Lower lobe of right lung (tissue), 2 donors: ENCODE results near the gene PPP3CA. TPM values are rescaled to one million over a fixed set of nuclear protein-coding genes. Genes with fewer than 3 reads are reported as not detected.

Experiments used
- ATAC-seq, 2 donors: fragments of 200-7000 bp; cut with Tn5 transposase; one replicate each; pipeline ENCODE4 v1.9.1; 2020 to 2022; ENCODE audit warnings: mild to moderate bottlenecking in 2 of 2, moderate library complexity in 2 of 2
- DNase-seq: peaks from one replicate; pipeline ENCODE4 v3.0.0-alpha.2; 2020
- H3K27ac ChIP-seq: fragments of 200-600 bp; one replicate; pipeline ENCODE4 v1.8.0; 2022
- H3K27me3 ChIP-seq: fragments of 200-600 bp; one replicate; pipeline ENCODE4 v1.8.0; 2022; ENCODE audit warnings: low read depth
- H3K36me3 ChIP-seq: fragments of 200-600 bp; one replicate; pipeline ENCODE4 v1.8.0; 2022; ENCODE audit warnings: mild to moderate bottlenecking
- H3K4me1 ChIP-seq: fragments of 200-600 bp; one replicate; pipeline ENCODE4 v1.8.0; 2022
- H3K4me3 ChIP-seq: fragments of 200-600 bp; one replicate; pipeline ENCODE4 v1.8.0; 2022; ENCODE audit warnings: mild to moderate bottlenecking
- H3K9me3 ChIP-seq: fragments of 200-600 bp; one replicate; pipeline ENCODE4 v1.8.0; 2022
- intact Hi-C: fragments of 100-400 bp; cut with DNase I; formaldehyde crosslinking; loops from one replicate; pipeline ENCODE4 v1.11.0; 2022
- total RNA-seq: library from RNA; stranded (reverse); fragmentation: NEBNext Ultra II Directional; extraction: Animal tissue kit (Norgen Biotek cat#: 25700); gene quantifications from one replicate; pipeline ENCODE4 v1.2.1, GENCODE V29; 2021
- TF ChIP-seq, protein P1 (sequence below): fragments of 200-600 bp; IDR thresholded peaks from one replicate; pipeline ENCODE4 v1.8.0; 2022; ENCODE audit warnings: antibody characterized with exemption, mild to moderate bottlenecking
- donor health status: DM: no; HTN: yes; CAD: no; lungs with severe emphysema.

Gene PPP3CA
- total RNA-seq, 1 donor from 2014 or later = 50.2 TPM

DNA sequence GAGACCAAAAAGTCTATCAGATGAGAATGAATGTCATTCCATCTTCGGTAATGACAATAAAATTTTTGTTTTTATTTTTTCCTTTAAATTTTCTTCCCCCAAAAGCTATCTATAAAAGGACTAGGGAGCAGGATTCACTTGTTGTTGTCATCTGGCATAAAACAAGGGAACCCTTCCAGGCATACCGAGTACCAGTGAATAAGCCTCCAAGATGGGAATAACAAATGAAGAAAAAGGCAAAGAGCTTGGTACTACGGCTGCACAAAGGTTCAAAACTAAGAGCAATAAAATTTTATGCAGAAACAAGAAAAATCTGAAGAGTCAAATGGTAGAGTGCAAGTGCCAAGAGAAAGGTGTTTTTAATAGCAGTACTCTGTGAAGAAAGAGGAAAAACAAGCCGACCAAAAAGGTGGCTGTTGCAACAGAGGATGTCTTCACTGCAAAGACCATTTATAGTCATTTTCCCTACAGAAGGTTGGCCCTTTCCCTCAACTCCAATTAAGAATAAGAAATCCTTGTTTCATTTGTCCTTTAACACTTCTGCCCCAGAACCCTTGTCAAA, 25.8 kb downstream of the PPP3CA start:
- H3K27ac ChIP-seq = no peak overlapping the region
- H3K27me3 ChIP-seq = no peaks in the 10 kb centered on the region
- peaks cover 9% of the 10 kb centered on the region for H3K4me1 ChIP-seq
- ATAC-seq (no peak), DNase-seq (no peak)
- H3K4me3 ChIP-seq = no peak overlapping the region
- no peaks in the 10 kb centered on the region for H3K36me3 ChIP-seq
- intact Hi-C loops = no loop called here
- TF ChIP-seq, protein P1, sequence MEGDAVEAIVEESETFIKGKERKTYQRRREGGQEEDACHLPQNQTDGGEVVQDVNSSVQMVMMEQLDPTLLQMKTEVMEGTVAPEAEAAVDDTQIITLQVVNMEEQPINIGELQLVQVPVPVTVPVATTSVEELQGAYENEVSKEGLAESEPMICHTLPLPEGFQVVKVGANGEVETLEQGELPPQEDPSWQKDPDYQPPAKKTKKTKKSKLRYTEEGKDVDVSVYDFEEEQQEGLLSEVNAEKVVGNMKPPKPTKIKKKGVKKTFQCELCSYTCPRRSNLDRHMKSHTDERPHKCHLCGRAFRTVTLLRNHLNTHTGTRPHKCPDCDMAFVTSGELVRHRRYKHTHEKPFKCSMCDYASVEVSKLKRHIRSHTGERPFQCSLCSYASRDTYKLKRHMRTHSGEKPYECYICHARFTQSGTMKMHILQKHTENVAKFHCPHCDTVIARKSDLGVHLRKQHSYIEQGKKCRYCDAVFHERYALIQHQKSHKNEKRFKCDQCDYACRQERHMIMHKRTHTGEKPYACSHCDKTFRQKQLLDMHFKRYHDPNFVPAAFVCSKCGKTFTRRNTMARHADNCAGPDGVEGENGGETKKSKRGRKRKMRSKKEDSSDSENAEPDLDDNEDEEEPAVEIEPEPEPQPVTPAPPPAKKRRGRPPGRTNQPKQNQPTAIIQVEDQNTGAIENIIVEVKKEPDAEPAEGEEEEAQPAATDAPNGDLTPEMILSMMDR = no peak
- no peaks in the 10 kb centered on the region for H3K9me3 ChIP-seq

DNA sequence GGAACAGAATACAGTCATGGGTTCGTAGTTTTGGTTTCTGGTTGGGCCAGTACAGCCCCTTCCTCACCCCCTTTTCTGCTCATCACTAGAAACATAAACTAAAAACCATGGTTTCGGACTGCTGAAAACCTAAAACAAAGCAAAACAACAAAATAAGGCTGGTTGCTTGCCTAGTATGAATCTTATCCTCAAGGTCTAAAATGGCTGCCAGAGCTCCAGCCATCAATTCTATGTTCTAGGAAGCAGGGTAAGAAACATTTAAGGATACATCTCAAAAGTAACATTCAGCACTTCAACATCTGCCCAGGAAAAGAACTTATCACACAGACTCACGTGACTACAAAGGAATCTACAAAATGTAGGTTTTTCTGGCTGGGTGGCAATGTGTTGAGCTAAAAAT, 31.5 kb downstream of the PPP3CA start:
- no peak for ATAC-seq
- no peak for DNase-seq
- H3K9me3 ChIP-seq = peaks cover 3% of the 10 kb centered on the region
- TF ChIP-seq, protein P1 = no peak
- intact Hi-C loops = no loop called here
- H3K27ac ChIP-seq = no peak overlapping the region
- H3K36me3 ChIP-seq = no peaks in the 10 kb centered on the region
- H3K27me3 ChIP-seq = no peaks in the 10 kb centered on the region
- no peaks in the 10 kb centered on the region for H3K4me1 ChIP-seq
- H3K4me3 ChIP-seq = no peak overlapping the region

DNA sequence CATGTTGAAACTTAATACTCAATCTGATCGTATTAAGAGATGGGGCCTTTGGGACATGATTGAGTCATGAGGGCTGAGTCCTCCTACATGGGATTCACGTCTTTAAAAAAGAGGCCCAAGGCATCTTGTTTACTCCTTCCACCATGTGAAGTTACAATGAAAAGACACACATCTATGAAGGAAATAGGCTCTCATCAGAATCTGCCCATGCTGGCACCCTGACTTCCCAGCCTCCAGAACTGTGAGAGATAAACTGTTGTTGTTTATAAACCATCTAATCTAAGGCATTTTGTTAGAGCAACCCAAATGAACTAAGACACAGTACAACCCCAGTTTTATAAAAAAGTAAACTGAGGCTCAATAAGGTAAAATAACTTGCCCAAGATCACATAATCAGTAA, 32.3 kb downstream of the PPP3CA start:
- no peak for ATAC-seq
- H3K36me3 ChIP-seq = no peaks in the 10 kb centered on the region
- H3K9me3 ChIP-seq = peaks cover 3% of the 10 kb centered on the region
- no peak overlapping the region for H3K27ac ChIP-seq
- TF ChIP-seq, protein P1 = no peak
- intact Hi-C loops = no loop called here
- no peak overlapping the region for H3K4me3 ChIP-seq
- H3K4me1 ChIP-seq = no peaks in the 10 kb centered on the region
- no peak for DNase-seq
- no peaks in the 10 kb centered on the region for H3K27me3 ChIP-seq

DNA sequence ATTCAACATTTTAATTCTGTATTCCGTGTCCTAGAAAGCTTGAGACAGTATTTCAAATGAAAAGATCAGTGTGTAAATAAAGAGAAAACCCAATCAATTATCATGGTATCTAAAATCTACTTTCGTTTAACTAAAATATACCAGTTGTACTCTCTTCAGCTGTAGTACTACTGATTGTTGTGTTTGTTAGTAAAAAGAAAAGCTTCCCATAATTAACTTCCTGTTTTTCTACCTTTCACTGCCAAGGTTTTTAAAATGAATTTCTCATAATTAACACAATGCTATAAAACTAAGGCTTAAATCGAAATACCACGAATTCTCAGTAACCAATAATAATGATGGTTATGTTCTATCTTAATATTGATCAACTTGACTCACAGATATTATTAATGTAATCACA, 37.4 kb downstream of the PPP3CA start:
- Histone ChIP-seq H3K4me1 (peaks cover 15% of the 10 kb centered on the region), H3K4me3 (no peak overlapping the region), H3K9me3 (no peaks in the 10 kb centered on the region), H3K36me3 (no peaks in the 10 kb centered on the region), H3K27me3 (no peaks in the 10 kb centered on the region), H3K27ac (no peak overlapping the region)
- DNase-seq (no peak), ATAC-seq (no peak)
- TF ChIP-seq, protein P1 = no peak
- intact Hi-C loops = no loop called here

DNA sequence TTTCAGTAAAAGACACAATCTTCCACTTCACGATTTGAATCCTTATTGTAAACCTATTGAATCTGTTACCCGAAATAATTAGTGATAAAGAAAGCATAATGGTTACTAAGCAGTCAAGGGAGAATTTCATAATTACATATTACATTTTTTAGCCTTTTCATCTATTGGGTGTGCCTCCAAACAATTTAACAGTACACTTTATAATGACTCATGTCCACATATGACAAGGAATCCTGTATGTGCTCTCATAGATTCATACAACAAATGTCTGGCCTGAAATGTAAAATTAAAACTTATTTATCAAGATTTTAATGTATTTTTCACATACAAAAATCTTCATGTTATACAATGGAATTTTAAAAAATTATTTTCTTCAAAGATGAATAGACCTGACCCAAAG, 39.4 kb downstream of the PPP3CA start:
- Histone ChIP-seq H3K9me3 (no peaks in the 10 kb centered on the region), H3K27ac (no peak overlapping the region), H3K27me3 (no peaks in the 10 kb centered on the region), H3K36me3 (no peaks in the 10 kb centered on the region), H3K4me3 (no peak overlapping the region), H3K4me1 (peaks cover 18% of the 10 kb centered on the region)
- intact Hi-C loops = no loop called here
- DNase-seq (no peak), ATAC-seq (no peak)
- TF ChIP-seq, protein P1 = no peak
